Gastrocnemius medialis (tissue), 4 donors: Measurements from ENCODE around the gene SAE1.

Source experiments
- CTCF ChIP-seq, 5 experiments: fragments of 450-650 bp in 3 of 5; fragments of 200-600 bp in 2 of 5; sonication (generic) in 2 of 5; IDR thresholded peaks in 4 of 5; conservative IDR thresholded peaks in 1 of 5; 1 replicate in 4 of 5; 2 replicates in 1 of 5; pipeline ENCODE4 v1.5.1; 2016 to 2019; ENCODE audit warnings: antibody characterized with exemption in 5 of 5, mild to moderate bottlenecking in 3 of 5, moderate library complexity in 3 of 5
- POLR2A ChIP-seq, 2 donors: fragments of 450-650 bp; IDR thresholded peaks; one replicate each; pipeline ENCODE4 v1.6.1; 2017; ENCODE audit warnings: antibody characterized with exemption in 2 of 2, mild to moderate bottlenecking in 2 of 2, moderate library complexity in 2 of 2

DNA sequence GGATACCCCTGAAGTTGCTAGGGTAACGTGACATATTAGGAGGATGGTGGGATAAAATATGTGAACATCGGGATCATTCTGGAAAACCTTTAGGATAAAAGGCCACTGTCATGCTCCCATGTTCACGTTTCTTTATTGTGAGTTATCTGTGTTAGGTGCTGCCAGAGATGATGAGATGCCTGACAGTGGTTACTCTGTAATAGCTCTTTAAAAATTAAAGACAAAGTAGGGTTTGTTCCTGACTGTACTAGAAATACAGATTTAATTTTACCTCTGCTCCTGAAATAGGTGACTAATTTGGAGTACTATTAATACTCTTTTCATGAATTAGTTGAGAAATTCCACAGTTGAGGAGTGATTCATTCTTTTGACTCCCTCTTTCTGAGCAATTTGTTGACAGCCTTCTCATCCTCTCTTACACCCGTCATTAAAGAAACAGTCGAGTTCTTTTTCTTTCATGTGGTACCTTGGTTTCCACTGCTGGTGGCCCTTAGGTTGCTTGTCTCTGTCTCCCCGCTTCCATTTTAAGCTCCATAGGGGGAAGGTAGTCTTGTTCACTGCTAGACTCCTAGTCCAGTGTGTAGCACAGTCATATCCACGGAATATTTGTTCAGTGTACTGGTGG is 28.4 kb downstream of the SAE1 start:
- no peak for TF ChIP-seq CTCF (IDR thresholded peaks at IDR 0.05 in 4 of 5, conservative IDR thresholded peaks at IDR 0.05 in 1 of 5)
- no peak for TF ChIP-seq POLR2A (IDR thresholded peaks at IDR 0.05)
